H1 (cell line): Measurements from ENCODE around the gene CD180. TPM values are rescaled to one million over a fixed set of nuclear protein-coding genes. Genes with fewer than 3 reads are reported as not detected.

Experiments used
- CTCF ChIA-PET: fragments of 300-600 bp; sonication (Branson Sonifier 250); formaldehyde crosslinking; loops from one replicate; lab custom pipeline; 2021; ENCODE audit not compliant: partially characterized antibody; lab: Charles Lee
- POLR2A ChIA-PET: fragments of 300-600 bp; sonication (Branson Sonifier 250); formaldehyde crosslinking; loops from one replicate; lab custom pipeline; 2021; ENCODE audit warnings: inconsistent platforms; ENCODE audit not compliant: partially characterized antibody; lab: Charles Lee
- DNase-seq, 2 experiments: peaks; one replicate each; pipeline versions ENCODE4 v3.0.0 to v3.0.0-alpha.2; 2010 to 2022; ENCODE audit warnings: low spot score in 2 of 2, low read depth in 1 of 2, mixed read lengths in 1 of 2
- FAIRE-seq: peaks from 2 replicates; lab custom pipeline; 2011; peaks lifted over from hg19 to GRCh38; lab: Jason Lieb, UNC
- H2AFZ ChIP-seq: 2 replicates; pipeline ENCODE4 v1.8.1; 2012; ENCODE audit warnings: low read length, inconsistent platforms
- H2AK5ac ChIP-seq: 2 replicates; pipeline ENCODE4 v1.6.1; 2013; ENCODE audit warnings: low read depth, low read length
- H2BK120ac ChIP-seq: replicated peaks from 2 replicates; pipeline ENCODE3; 2013; ENCODE audit warnings: low read depth, low read length, inconsistent platforms
- H2BK12ac ChIP-seq: 2 replicates; pipeline ENCODE4 v1.6.1; 2013; ENCODE audit warnings: low read depth, low read length
- H2BK15ac ChIP-seq: 2 replicates; pipeline ENCODE4 v1.6.1; 2013; ENCODE audit warnings: low read length
- H2BK20ac ChIP-seq: 2 replicates; pipeline ENCODE4 v1.6.1; 2013; ENCODE audit warnings: low read length
- H2BK5ac ChIP-seq: 2 replicates; pipeline ENCODE4 v1.6.1; 2013; ENCODE audit warnings: low read depth, low read length
- H3K14ac ChIP-seq: 2 replicates; pipeline ENCODE4 v1.6.1; 2013; ENCODE audit warnings: inconsistent platforms; ENCODE audit not compliant: insufficient read length
- H3K18ac ChIP-seq: 2 replicates; pipeline ENCODE4 v1.6.1; 2013; ENCODE audit warnings: low read length; ENCODE audit errors: extremely low read depth
- H3K23ac ChIP-seq: 2 replicates; pipeline ENCODE4 v1.6.1; 2013; ENCODE audit warnings: inconsistent platforms; ENCODE audit not compliant: insufficient read length
- H3K23me2 ChIP-seq: 2 replicates; pipeline ENCODE4 v1.6.1; 2013; ENCODE audit warnings: low read depth, low read length
- H3K27ac ChIP-seq: 2 replicates; pipeline ENCODE4 v1.6.1; 2011; ENCODE audit warnings: low read depth, low read length, inconsistent platforms
- H3K27me3 ChIP-seq, 4 experiments: replicated peaks in 1 of 4; 1 replicate in 1 of 4; 2 replicates in 3 of 4; pipeline versions ENCODE4 v1.6.1 to v1.8.1; 2011 to 2013; ENCODE audit warnings: low read length in 3 of 4, mild to moderate bottlenecking in 3 of 4, inconsistent platforms in 2 of 4, mixed read lengths in 2 of 4, moderate library complexity in 1 of 4; ENCODE audit not compliant: control insufficient read depth in 3 of 4, insufficient read depth in 3 of 4; ENCODE audit errors: extremely low read depth in 1 of 4
- H3K36me3 ChIP-seq, 4 experiments: 2 replicates each; pipeline versions ENCODE4 v1.6.1 to v1.8.1; 2011 to 2013; ENCODE audit warnings: mild to moderate bottlenecking in 4 of 4, low read length in 3 of 4, moderate library complexity in 2 of 4, control low read depth in 1 of 4, inconsistent platforms in 1 of 4; ENCODE audit not compliant: insufficient read depth in 4 of 4, control insufficient read depth in 2 of 4
- H3K4ac ChIP-seq: replicated peaks from 2 replicates; pipeline ENCODE3; 2013; ENCODE audit warnings: low read length, low read depth, mixed read lengths, inconsistent platforms; ENCODE audit not compliant: insufficient read length
- H3K4me1 ChIP-seq, 4 experiments: replicated peaks in 1 of 4; 1 replicate in 1 of 4; 2 replicates in 3 of 4; pipeline versions ENCODE4 v1.6.1 to v1.8.1; 2011 to 2013; ENCODE audit warnings: low read length in 3 of 4, inconsistent platforms in 2 of 4, mixed read lengths in 1 of 4; ENCODE audit not compliant: insufficient read depth in 4 of 4, control insufficient read depth in 3 of 4
- H3K4me2 ChIP-seq, 2 experiments: 2 replicates each; pipeline versions ENCODE4 v1.6.1 to v1.8.1; 2011 to 2013; ENCODE audit warnings: low read depth in 2 of 2, low read length in 2 of 2, control low read depth in 1 of 2, inconsistent platforms in 1 of 2, mild to moderate bottlenecking in 1 of 2; ENCODE audit not compliant: insufficient read depth in 1 of 2
- H3K4me3 ChIP-seq, 4 experiments: fragments of 200-600, 300-600 bp in 1 of 4; sonication (generic), shearing (Covaris generic), sonication (Bioruptor Twin) in 1 of 4; 2 replicates each; pipeline versions ENCODE4 v1.5.1 to v1.8.1; 2011 to 2016; ENCODE audit warnings: low read length in 4 of 4, low read depth in 3 of 4, control low read depth in 2 of 4, inconsistent platforms in 2 of 4, mild to moderate bottlenecking in 2 of 4, mixed read lengths in 1 of 4, moderate library complexity in 1 of 4; ENCODE audit not compliant: insufficient read depth in 2 of 4; ENCODE audit errors: extremely low read depth in 1 of 4
- H3K56ac ChIP-seq: replicated peaks from 2 replicates; pipeline ENCODE3; 2013; ENCODE audit warnings: low read depth, mild to moderate bottlenecking, mixed read lengths, low read length, inconsistent platforms; ENCODE audit not compliant: insufficient read length
- H3K79me1 ChIP-seq: 2 replicates; pipeline ENCODE4 v1.6.1; 2013; ENCODE audit warnings: low read depth, low read length, control low read depth
- H3K79me2 ChIP-seq, 2 experiments: 2 replicates each; pipeline versions ENCODE4 v1.6.1 to v1.8.1; 2012 to 2013; ENCODE audit warnings: low read length in 2 of 2, mild to moderate bottlenecking in 2 of 2, inconsistent platforms in 1 of 2; ENCODE audit not compliant: insufficient read depth in 2 of 2, control insufficient read depth in 1 of 2
- H3K9ac ChIP-seq, 4 experiments: replicated peaks in 1 of 4; 1 replicate in 1 of 4; 2 replicates in 3 of 4; pipeline versions ENCODE4 v1.6.1 to v1.8.1; 2011 to 2013; ENCODE audit warnings: low read depth in 3 of 4, low read length in 3 of 4, control low read depth in 2 of 4, mild to moderate bottlenecking in 2 of 4, moderate library complexity in 2 of 4, inconsistent platforms in 1 of 4; ENCODE audit errors: extremely low read depth in 1 of 4
- H3K9me3 ChIP-seq, 2 experiments: 2 replicates each; pipeline versions ENCODE4 v1.6.1 to v1.8.1; 2012 to 2013; ENCODE audit warnings: mild to moderate bottlenecking in 2 of 2, moderate library complexity in 2 of 2, control low read depth in 1 of 2, inconsistent platforms in 1 of 2, low read depth in 1 of 2, low read length in 1 of 2, mixed read lengths in 1 of 2; ENCODE audit not compliant: insufficient read depth in 2 of 2
- H4K20me1 ChIP-seq, 2 experiments: replicated peaks in 1 of 2; 2 replicates each; pipeline versions ENCODE3 to v1.8.1; 2011 to 2013; ENCODE audit warnings: inconsistent platforms in 2 of 2, low read length in 2 of 2, mild to moderate bottlenecking in 1 of 2; ENCODE audit not compliant: insufficient read depth in 2 of 2, control insufficient read depth in 1 of 2
- H4K5ac ChIP-seq: 2 replicates; pipeline ENCODE4 v1.6.1; 2013; ENCODE audit warnings: low read length, low read depth, mixed read lengths, inconsistent platforms; ENCODE audit not compliant: insufficient read length
- H4K8ac ChIP-seq: 2 replicates; pipeline ENCODE4 v1.8.0; 2013; ENCODE audit warnings: mild to moderate bottlenecking, moderate library complexity, low read length, inconsistent platforms; ENCODE audit not compliant: insufficient read depth; ENCODE audit errors: extremely low read depth
- H4K91ac ChIP-seq: replicated peaks from 2 replicates; pipeline ENCODE3; 2013; ENCODE audit warnings: low read length, mixed read lengths, inconsistent platforms; ENCODE audit not compliant: insufficient read length
- EGR1 ChIP-seq: IDR thresholded peaks from 2 replicates; pipeline ENCODE4 v1.6.1; 2011; ENCODE audit warnings: low read depth, low read length, borderline replicate concordance
- GABPA ChIP-seq: IDR thresholded peaks from 2 replicates; pipeline ENCODE4 v1.6.1; 2011; ENCODE audit warnings: mild to moderate bottlenecking, low read length, moderate library complexity, borderline replicate concordance; ENCODE audit not compliant: insufficient read depth
- MAFK ChIP-seq: IDR thresholded peaks from 2 replicates; pipeline ENCODE4 v1.6.1; 2012; ENCODE audit warnings: low read depth, mild to moderate bottlenecking, improper control_type of control experiment, low read length
- NANOG ChIP-seq: IDR thresholded peaks from 2 replicates; pipeline ENCODE4 v1.6.1; 2011; ENCODE audit warnings: low read length, low read depth, mild to moderate bottlenecking, inconsistent platforms; ENCODE audit not compliant: insufficient read depth, poor library complexity, severe bottlenecking
- POLR2AphosphoS5 ChIP-seq: IDR thresholded peaks from 2 replicates; pipeline ENCODE4 v1.6.1; 2011; ENCODE audit warnings: low read depth, low read length
- RAD21 ChIP-seq, 2 experiments: IDR thresholded peaks in 1 of 2; conservative IDR thresholded peaks in 1 of 2; 2 replicates each; pipeline ENCODE4 v1.6.1; 2011; ENCODE audit warnings: low read depth in 2 of 2, low read length in 2 of 2, improper control_type of control experiment in 1 of 2, inconsistent platforms in 1 of 2, mild to moderate bottlenecking in 1 of 2, moderate library complexity in 1 of 2
- RBBP5 ChIP-seq: IDR thresholded peaks from 2 replicates; pipeline ENCODE4 v1.7.1; 2012; ENCODE audit warnings: low read depth, mild to moderate bottlenecking, inconsistent platforms, low read length, moderate library complexity, borderline replicate concordance
- RFX5 ChIP-seq: IDR thresholded peaks from 2 replicates; pipeline ENCODE4 v1.6.1; 2011; ENCODE audit warnings: low read depth, low read length, improper control_type of control experiment, borderline replicate concordance
- TAF7 ChIP-seq: optimal IDR thresholded peaks from 2 replicates; pipeline ENCODE3; 2011; ENCODE audit warnings: low read depth, mild to moderate bottlenecking, inconsistent platforms, low read length, moderate library complexity, borderline replicate concordance
- TCF12 ChIP-seq: IDR thresholded peaks from 2 replicates; pipeline ENCODE4 v1.6.1; 2011; ENCODE audit warnings: low read depth, mild to moderate bottlenecking, low read length
- YY1 ChIP-seq: IDR thresholded peaks from 2 replicates; pipeline ENCODE4 v1.6.1; 2011; ENCODE audit warnings: low read depth, mild to moderate bottlenecking, low read length
- ZNF274 ChIP-seq: IDR thresholded peaks from 2 replicates; pipeline ENCODE4 v1.7.0; 2012; ENCODE audit warnings: low read length, borderline replicate concordance; ENCODE audit errors: extremely low read depth
- WGBS, 2 experiments: shearing (Covaris generic) in 1 of 2; methylation state at CpG; one replicate each; pipeline versions ENCODE4 v1.1.6 to v1.1.7; 2013 to 2015; ENCODE audit warnings: low lambda C conversion rate in 2 of 2, mixed read lengths in 2 of 2, inconsistent platforms in 1 of 2, low coverage in 1 of 2, missing lambda C conversion rate in 1 of 2; ENCODE audit not compliant: insufficient replicate concordance in 2 of 2, insufficient coverage in 1 of 2, insufficient read length in 1 of 2; ENCODE audit errors: extremely low coverage in 1 of 2, missing lambda C conversion rate in 1 of 2; 5-methylcytosine and 5-hydroxymethylcytosine counted together
- polyA plus RNA-seq, 7 experiments: library from polyadenylated mRNA; depleted of rRNA in 3 of 7; stranded (reverse) in 5 of 7; unstranded in 2 of 7; fragments of >200 nt in 5 of 7; fragments of 200-250 nt in 2 of 7; gene quantifications; 1 replicate in 5 of 7; 2 replicates in 1 of 7; 4 replicates in 1 of 7; pipeline versions ENCODE4 v1.2.1 to v1.2.3, GENCODE V29; 2011 to 2013; ENCODE audit warnings: missing spikeins in 2 of 7, mixed read lengths in 2 of 7
- total RNA-seq: library from RNA; stranded (reverse); fragmentation: NEBNext Ultra II Directional; extraction: Animal tissue kit (Norgen Biotek cat#: 25700); gene quantifications from 2 replicates; pipeline ENCODE4 v1.2.1, GENCODE V29; 2021
- TF ChIP-seq, protein P1 (sequence below): IDR thresholded peaks from 2 replicates; pipeline ENCODE4 v1.6.1; 2012; ENCODE audit warnings: inconsistent platforms

CD180 gene
- total and polyA plus RNA-seq, 2 of the 8 experiments (the other 6 are each of a cell fraction or from before 2014, with no cell fraction given) = not detected

DNA sequence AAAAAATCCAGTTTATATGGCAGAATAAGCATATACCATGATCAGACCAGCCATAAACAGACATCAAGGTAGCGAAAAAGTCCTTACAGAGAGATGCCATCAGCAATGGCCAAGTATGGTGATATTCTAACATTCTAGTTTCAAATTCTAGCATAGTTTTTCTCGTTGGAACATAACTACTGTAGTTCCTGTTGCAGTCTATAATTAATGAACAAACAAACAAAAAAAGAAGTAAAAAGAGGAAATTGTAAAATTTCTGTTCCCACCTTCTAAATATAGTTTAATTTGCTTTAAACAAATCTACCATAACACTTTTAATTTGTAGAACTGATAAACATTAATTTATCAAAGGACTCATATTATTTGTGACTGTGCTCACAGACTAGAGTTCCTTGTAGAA, 9.9 kb upstream of the CD180 start:
- Histone ChIP-seq H3K79me2 (no peaks in the 10 kb centered on the region), H3K36me3 (no peaks in the 10 kb centered on the region), H3K23ac (no peak overlapping the region), H4K8ac (no peak overlapping the region), H2AFZ (no peak overlapping the region), H2BK15ac (no peak overlapping the region), H3K56ac (no peak overlapping the region), H3K18ac (no peak overlapping the region), H2BK5ac (no peak overlapping the region), H4K20me1 (no peaks in the 10 kb centered on the region), H3K4me1 (no peaks in the 10 kb centered on the region), H3K79me1 (no peaks in the 10 kb centered on the region), H3K9me3 (0 out of 4 replicates have a peak, but pooled peaks cover 0 to under 1% of the 10 kb centered on the region in 2 experiments), H2BK120ac (no peak overlapping the region), H3K4me2 (no peak overlapping the region), H3K14ac (no peak overlapping the region), H3K27me3 (no peaks in the 10 kb centered on the region), H2BK20ac (no peak overlapping the region), H3K4me3 (no peak overlapping the region), H4K5ac (no peak overlapping the region), H3K23me2 (no peaks in the 10 kb centered on the region), H2AK5ac (no peak overlapping the region), H3K9ac (no peak overlapping the region), H4K91ac (no peak overlapping the region), H3K4ac (no peak overlapping the region), H3K27ac (no peak overlapping the region), H2BK12ac (no peak overlapping the region)
- ChIA-PET POLR2A (no interaction called here), CTCF (interaction anchor here (0.8 to 5.1 kb wide), 5 partner anchors 10 to 1046 kb away, joined by 3 to 50 read pairs (median 5); partner anchors contain the start of gene CD180)
- no peak for DNase-seq
- WGBS, 2 experiments = 90% methylated on average over 2 of the region's 2 CpGs; no CpG with 5 or more reads in 1 of the 2 experiments
- FAIRE-seq = no peak
- no peak for TF ChIP-seq YY1
- no peak for TF ChIP-seq RFX5
- no peak for TF ChIP-seq RBBP5
- no peak for TF ChIP-seq POLR2AphosphoS5
- TF ChIP-seq EGR1 = no peak
- TF ChIP-seq ZNF274 = no peak
- TF ChIP-seq TCF12 = no peak
- no peak for TF ChIP-seq RAD21 (IDR thresholded peaks at IDR 0.05 in 1 of 2, conservative IDR thresholded peaks at IDR 0.05 in 1 of 2; ENCODE audit: low read depth in 2 of 2, low read length in 2 of 2)
- TF ChIP-seq, protein P1, sequence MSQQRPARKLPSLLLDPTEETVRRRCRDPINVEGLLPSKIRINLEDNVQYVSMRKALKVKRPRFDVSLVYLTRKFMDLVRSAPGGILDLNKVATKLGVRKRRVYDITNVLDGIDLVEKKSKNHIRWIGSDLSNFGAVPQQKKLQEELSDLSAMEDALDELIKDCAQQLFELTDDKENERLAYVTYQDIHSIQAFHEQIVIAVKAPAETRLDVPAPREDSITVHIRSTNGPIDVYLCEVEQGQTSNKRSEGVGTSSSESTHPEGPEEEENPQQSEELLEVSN = no peak
- TF ChIP-seq TAF7 = no peak
- no peak for TF ChIP-seq MAFK
- TF ChIP-seq NANOG = no peak
- no peak for TF ChIP-seq GABPA
